WTC11 (cell line): ENCODE measurements around the gene MGARP. TPM values are rescaled to one million over a fixed set of nuclear protein-coding genes. Genes with fewer than 3 reads are reported as not detected.

ENCODE experiments used
- ATAC-seq: fragments of 200-7000 bp; cut with Tn5 transposase; 2 replicates; pipeline ENCODE4 v1.10.0; 2021; ENCODE audit warnings: mild to moderate bottlenecking, moderate library complexity
- CTCF ChIA-PET: fragments of 300-600 bp; sonication (Branson Sonifier 250); formaldehyde crosslinking; loops from one replicate; lab custom pipeline; 2021; ENCODE audit warnings: antibody characterized with exemption; lab: Charles Lee
- POLR2A ChIA-PET: fragments of 350-600 bp; sonication (Branson Sonifier 250); formaldehyde crosslinking; loops from one replicate; lab custom pipeline; 2021; ENCODE audit warnings: antibody characterized with exemption; lab: Charles Lee
- DNase-seq: peaks from one replicate; pipeline ENCODE4 v3.0.0; 2021; ENCODE audit warnings: low spot score
- H3K27ac Mint-ChIP-seq: 2 replicates; pipeline ENCODE4 v1.8.0; 2021; ENCODE audit warnings: mixed read lengths
- H3K27me3 Mint-ChIP-seq: 2 replicates; pipeline ENCODE4 v1.8.0; 2021; ENCODE audit warnings: low read depth, mild to moderate bottlenecking, moderate library complexity, mixed read lengths
- H3K36me3 Mint-ChIP-seq: 2 replicates; pipeline ENCODE4 v1.8.0; 2021; ENCODE audit warnings: mixed read lengths
- H3K4me1 Mint-ChIP-seq: 2 replicates; pipeline ENCODE4 v1.8.0; 2022; ENCODE audit warnings: mixed read lengths
- H3K4me3 Mint-ChIP-seq: 2 replicates; pipeline ENCODE4 v1.8.0; 2021; ENCODE audit warnings: mild to moderate bottlenecking, moderate library complexity, mixed read lengths
- H3K9me3 Mint-ChIP-seq: 2 replicates; pipeline ENCODE4 v1.8.0; 2021; ENCODE audit warnings: mixed read lengths
- CBFB ChIP-seq: sonication (generic); formaldehyde crosslinking; IDR thresholded peaks from 2 replicates; pipeline ENCODE4 v1.8.1; 2022; ENCODE audit warnings: mild to moderate bottlenecking, low read depth, missing genetic modification reagents
- CREM ChIP-seq: sonication (generic); formaldehyde crosslinking; IDR thresholded peaks from 2 replicates; pipeline ENCODE4 v1.8.1; 2022; ENCODE audit warnings: mild to moderate bottlenecking, missing genetic modification reagents, moderate library complexity
- GABPB1 ChIP-seq: sonication (generic); formaldehyde crosslinking; IDR thresholded peaks from 2 replicates; pipeline ENCODE4 v1.8.1; 2023; ENCODE audit warnings: mild to moderate bottlenecking, missing genetic modification reagents
- JAZF1 ChIP-seq: fragments of 250-450 bp; sonication (Bioruptor Pico); IDR thresholded peaks from 2 replicates; pipeline ENCODE4 v1.9.0; 2021; ENCODE audit warnings: moderate library complexity, mild to moderate bottlenecking, inconsistent platforms
- PRRX2 ChIP-seq: fragments of 250-450 bp; sonication (Bioruptor Pico); IDR thresholded peaks from 2 replicates; pipeline ENCODE4 v1.8.0; 2021; ENCODE audit warnings: mild to moderate bottlenecking
- SMAD4 ChIP-seq: sonication (generic); formaldehyde crosslinking; IDR thresholded peaks from 2 replicates; pipeline ENCODE4 v1.8.0; 2022; ENCODE audit warnings: mild to moderate bottlenecking, missing genetic modification reagents
- SOX15 ChIP-seq: fragments of 250-450 bp; sonication (Bioruptor Pico); IDR thresholded peaks from 2 replicates; pipeline ENCODE4 v1.9.0; 2021; ENCODE audit warnings: mild to moderate bottlenecking
- ZBTB21 ChIP-seq: sonication (generic); formaldehyde crosslinking; IDR thresholded peaks from 2 replicates; pipeline ENCODE4 v1.8.1; 2023; ENCODE audit warnings: mild to moderate bottlenecking, missing genetic modification reagents, borderline replicate concordance
- ZNF219 ChIP-seq: sonication (generic); formaldehyde crosslinking; IDR thresholded peaks from 2 replicates; pipeline ENCODE4 v1.8.0; 2023; ENCODE audit warnings: missing genetic modification reagents, mild to moderate bottlenecking, borderline replicate concordance
- total RNA-seq: library from RNA; stranded (reverse); gene quantifications from 3 replicates; pipeline ENCODE4 v1.2.3, GENCODE V29; 2021
- TF ChIP-seq, protein P1 (sequence below): sonication (generic); formaldehyde crosslinking; IDR thresholded peaks from 2 replicates; pipeline ENCODE4 v1.8.0; 2022; ENCODE audit warnings: missing genetic modification reagents
- TF ChIP-seq, protein P2 (sequence below): sonication (generic); formaldehyde crosslinking; IDR thresholded peaks from 2 replicates; pipeline ENCODE4 v1.8.0; 2022; ENCODE audit warnings: mild to moderate bottlenecking, missing genetic modification reagents
- TF ChIP-seq, protein P3 (sequence below): sonication (generic); formaldehyde crosslinking; IDR thresholded peaks from 2 replicates; pipeline ENCODE4 v1.8.1; 2022; ENCODE audit warnings: mild to moderate bottlenecking, moderate library complexity, missing genetic modification reagents

The MGARP gene
- total RNA-seq, 1 experiment from 2014 or later, result 4.6 TPM

DNA sequence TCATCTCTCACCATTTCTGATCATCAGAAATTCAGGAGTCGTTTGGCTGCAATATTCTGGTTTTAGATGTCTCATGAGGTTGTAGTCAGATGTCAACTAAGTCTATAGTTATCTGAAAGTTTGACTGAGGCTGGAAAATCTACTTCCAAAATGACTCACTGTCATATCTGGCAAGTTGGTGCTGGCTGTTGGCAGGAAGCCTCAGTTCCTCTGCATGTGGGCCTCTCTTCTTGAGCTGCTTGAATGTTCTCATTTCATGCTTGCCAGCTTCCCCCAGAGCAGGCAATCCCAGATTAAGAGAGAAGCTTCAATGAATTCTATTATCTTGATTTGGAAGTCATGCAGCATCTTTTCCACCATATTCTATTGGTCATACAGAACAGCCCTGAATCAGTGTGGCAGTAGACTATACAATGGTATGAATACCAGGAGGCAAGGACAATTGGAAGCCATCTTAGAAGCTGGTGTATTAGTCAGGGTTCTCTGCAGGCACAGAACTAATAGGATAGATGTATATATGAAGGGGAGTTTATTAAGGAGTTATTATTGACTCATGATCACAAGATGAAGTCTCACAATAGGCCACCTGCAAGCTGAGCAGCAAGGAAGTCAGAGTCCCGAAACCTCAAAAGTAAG is 56.2 kb downstream of the MGARP start (continued):
- TF ChIP-seq CBFB (CRISPR knock-in tag), result no peak
- TF ChIP-seq, all 79 proteins: peak for 0

DNA sequence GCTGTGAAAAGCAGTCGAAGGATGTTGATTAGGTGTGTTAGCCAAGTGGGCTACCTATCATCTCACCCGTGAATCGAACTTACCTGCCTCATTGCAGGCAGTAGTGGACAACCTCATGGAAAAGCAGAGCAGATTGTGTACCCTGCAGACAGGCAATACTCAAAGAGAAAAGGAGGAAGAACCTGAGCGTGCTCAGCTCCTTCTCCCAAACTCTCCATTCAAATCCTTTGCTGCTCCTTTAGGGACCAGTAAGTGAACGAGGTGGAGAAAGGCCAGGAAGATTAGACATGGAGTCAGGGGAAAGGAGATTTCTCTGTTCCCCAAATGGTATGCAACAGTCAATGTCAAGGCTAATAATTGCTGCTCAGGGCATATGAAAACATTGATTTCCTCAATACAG is 57.8 kb downstream of the MGARP start:
- no peak for ATAC-seq
- Mint-ChIP-seq H3K4me3 (no peak overlapping the region), H3K27me3 (no peaks in the 10 kb centered on the region; the same call in 1 of the 2 replicates), H3K36me3 (no peaks in the 10 kb centered on the region), H3K27ac (no peak overlapping the region), H3K9me3 (no peaks in the 10 kb centered on the region), H3K4me1 (no peaks in the 10 kb centered on the region)
- ChIA-PET POLR2A (no interaction called here), CTCF (interaction anchor here (1.0 kb wide), 1 partner anchor 192 kb away, joined by 3 read pairs; no protein-coding TSS in a partner anchor)
- DNase-seq, result no peak
- no peak for TF ChIP-seq ZBTB21 (CRISPR knock-in tag)
- no peak for TF ChIP-seq CREM (CRISPR knock-in tag)
- TF ChIP-seq SOX15 (CRISPR knock-in tag), result no peak
- TF ChIP-seq, protein P1, sequence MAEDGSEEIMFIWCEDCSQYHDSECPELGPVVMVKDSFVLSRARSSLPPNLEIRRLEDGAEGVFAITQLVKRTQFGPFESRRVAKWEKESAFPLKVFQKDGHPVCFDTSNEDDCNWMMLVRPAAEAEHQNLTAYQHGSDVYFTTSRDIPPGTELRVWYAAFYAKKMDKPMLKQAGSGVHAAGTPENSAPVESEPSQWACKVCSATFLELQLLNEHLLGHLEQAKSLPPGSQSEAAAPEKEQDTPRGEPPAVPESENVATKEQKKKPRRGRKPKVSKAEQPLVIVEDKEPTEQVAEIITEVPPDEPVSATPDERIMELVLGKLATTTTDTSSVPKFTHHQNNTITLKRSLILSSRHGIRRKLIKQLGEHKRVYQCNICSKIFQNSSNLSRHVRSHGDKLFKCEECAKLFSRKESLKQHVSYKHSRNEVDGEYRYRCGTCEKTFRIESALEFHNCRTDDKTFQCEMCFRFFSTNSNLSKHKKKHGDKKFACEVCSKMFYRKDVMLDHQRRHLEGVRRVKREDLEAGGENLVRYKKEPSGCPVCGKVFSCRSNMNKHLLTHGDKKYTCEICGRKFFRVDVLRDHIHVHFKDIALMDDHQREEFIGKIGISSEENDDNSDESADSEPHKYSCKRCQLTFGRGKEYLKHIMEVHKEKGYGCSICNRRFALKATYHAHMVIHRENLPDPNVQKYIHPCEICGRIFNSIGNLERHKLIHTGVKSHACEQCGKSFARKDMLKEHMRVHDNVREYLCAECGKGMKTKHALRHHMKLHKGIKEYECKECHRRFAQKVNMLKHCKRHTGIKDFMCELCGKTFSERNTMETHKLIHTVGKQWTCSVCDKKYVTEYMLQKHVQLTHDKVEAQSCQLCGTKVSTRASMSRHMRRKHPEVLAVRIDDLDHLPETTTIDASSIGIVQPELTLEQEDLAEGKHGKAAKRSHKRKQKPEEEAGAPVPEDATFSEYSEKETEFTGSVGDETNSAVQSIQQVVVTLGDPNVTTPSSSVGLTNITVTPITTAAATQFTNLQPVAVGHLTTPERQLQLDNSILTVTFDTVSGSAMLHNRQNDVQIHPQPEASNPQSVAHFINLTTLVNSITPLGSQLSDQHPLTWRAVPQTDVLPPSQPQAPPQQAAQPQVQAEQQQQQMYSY (CRISPR knock-in tag), result no peak
- TF ChIP-seq SMAD4 (CRISPR knock-in tag), result no peak
- TF ChIP-seq PRRX2 (CRISPR knock-in tag), result no peak
- no peak for TF ChIP-seq ZNF219 (CRISPR knock-in tag)

DNA sequence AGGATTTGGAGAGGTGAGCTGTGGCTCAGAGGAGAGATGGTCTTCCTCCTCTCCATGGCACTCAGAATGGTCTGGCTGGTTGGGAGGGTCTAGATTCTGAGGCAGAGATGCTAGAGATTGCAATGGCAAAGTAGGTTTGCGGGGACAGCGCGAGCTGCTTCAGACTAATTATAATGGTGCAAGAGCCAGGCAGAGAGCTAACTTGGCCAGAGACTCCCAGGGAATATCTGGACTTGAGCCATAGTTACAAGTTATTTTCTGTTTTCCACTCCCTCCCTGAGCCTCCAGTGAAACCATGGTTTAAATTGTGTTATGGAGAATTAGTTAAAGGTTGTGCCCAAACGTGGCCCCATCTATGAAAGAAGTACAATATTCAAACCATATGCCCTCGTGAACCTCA is 58.3 kb downstream of the MGARP start:
- H3K27me3 Mint-ChIP-seq, result no peaks in the 10 kb centered on the region; the same call in 1 of the 2 replicates
- ChIA-PET POLR2A (no interaction called here), CTCF (interaction anchor here (1.0 kb wide), 1 partner anchor 191 kb away, joined by 3 read pairs; no protein-coding TSS in a partner anchor)
- TF ChIP-seq GABPB1 (CRISPR knock-in tag), result no peak
- TF ChIP-seq, protein P2, sequence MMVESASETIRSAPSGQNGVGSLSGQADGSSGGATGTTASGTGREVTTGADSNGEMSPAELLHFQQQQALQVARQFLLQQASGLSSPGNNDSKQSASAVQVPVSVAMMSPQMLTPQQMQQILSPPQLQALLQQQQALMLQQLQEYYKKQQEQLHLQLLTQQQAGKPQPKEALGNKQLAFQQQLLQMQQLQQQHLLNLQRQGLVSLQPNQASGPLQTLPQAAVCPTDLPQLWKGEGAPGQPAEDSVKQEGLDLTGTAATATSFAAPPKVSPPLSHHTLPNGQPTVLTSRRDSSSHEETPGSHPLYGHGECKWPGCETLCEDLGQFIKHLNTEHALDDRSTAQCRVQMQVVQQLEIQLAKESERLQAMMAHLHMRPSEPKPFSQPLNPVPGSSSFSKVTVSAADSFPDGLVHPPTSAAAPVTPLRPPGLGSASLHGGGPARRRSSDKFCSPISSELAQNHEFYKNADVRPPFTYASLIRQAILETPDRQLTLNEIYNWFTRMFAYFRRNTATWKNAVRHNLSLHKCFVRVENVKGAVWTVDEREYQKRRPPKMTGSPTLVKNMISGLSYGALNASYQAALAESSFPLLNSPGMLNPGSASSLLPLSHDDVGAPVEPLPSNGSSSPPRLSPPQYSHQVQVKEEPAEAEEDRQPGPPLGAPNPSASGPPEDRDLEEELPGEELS, result no peak
- ATAC-seq (no peak), DNase-seq (no peak)
- H3K4me3 Mint-ChIP-seq, result no peak overlapping the region
- H3K4me1 Mint-ChIP-seq, result no peaks in the 10 kb centered on the region
- H3K36me3 Mint-ChIP-seq, result no peaks in the 10 kb centered on the region
- no peak overlapping the region for H3K27ac Mint-ChIP-seq
- H3K9me3 Mint-ChIP-seq, result no peaks in the 10 kb centered on the region

DNA sequence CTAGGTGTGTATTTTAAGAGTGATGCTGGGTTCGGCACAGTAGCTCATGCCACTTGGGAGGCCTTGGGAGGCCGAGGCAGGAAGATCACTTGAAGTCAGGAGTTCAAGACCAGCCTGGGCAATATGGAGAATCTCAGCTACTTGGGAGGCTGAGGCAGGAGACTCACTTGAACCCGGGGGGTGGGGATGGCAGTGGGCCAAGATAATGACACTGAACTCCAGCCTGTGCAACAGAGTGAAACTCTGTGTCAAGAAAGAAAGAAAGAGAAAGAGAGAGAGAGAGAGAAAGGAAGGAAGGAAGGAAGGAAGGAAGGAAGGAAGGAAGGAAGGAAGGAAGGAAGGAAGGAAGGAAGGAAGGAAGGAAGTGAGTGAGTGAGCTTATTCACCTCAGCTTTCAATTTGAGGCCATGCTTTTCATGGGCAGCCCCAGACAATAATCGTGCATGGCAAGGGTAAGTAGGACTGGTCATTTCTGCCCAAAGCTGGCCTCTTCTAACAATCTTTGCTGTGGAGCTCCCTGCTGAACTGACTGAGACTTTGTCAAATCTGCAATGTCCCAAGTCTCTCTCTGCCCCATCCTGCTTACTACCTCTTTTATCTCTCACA is 60.5 kb downstream of the MGARP start:
- H3K27ac Mint-ChIP-seq, result no peak overlapping the region
- no peak overlapping the region for H3K4me3 Mint-ChIP-seq
- H3K27me3 Mint-ChIP-seq, result no peaks in the 10 kb centered on the region; the same call in 1 of the 2 replicates
- H3K36me3 Mint-ChIP-seq, result no peaks in the 10 kb centered on the region
- no peaks in the 10 kb centered on the region for H3K9me3 Mint-ChIP-seq
- CTCF ChIA-PET, result no interaction called here
- H3K4me1 Mint-ChIP-seq, result no peaks in the 10 kb centered on the region
- DNase-seq, result no peak
- no peak for TF ChIP-seq JAZF1 (CRISPR knock-in tag)
- TF ChIP-seq, protein P3, sequence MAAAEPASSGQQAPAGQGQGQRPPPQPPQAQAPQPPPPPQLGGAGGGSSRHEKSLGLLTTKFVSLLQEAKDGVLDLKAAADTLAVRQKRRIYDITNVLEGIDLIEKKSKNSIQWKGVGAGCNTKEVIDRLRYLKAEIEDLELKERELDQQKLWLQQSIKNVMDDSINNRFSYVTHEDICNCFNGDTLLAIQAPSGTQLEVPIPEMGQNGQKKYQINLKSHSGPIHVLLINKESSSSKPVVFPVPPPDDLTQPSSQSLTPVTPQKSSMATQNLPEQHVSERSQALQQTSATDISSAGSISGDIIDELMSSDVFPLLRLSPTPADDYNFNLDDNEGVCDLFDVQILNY (CRISPR knock-in tag), result no peak
- no peak for ATAC-seq
- POLR2A ChIA-PET, result no interaction called here

Other genes with a start within 250 kb of the MGARP start
- gene ELF2, start 103.0 kb downstream of the MGARP start, total RNA-seq, result 44.6 to 49.0 TPM (median 44.9 TPM) in 3 replicates
- 81.4 to 98.9 TPM (median 81.6 TPM) in 3 replicates for gene NAA15, start 21.3 kb upstream of the MGARP start, total RNA-seq
- gene NDUFC1, start 22.3 kb upstream of the MGARP start, total RNA-seq, result 61.7 to 72.3 TPM (median 64.5 TPM) in 3 replicates
- gene RAB33B, start 173.9 kb upstream of the MGARP start, total RNA-seq, result 5.7 to 7.5 TPM (median 6.5 TPM) in 3 replicates